AG10803 (cell line): ENCODE results near the gene PCDHA12.
"Not testable (repeated sequence)": the region's sequence is repeated elsewhere in the genome, so short reads cannot be mapped to it uniquely, and the experiment has no call there.

Source experiments
- DNase-seq: peaks from one replicate; pipeline ENCODE4 v3.0.0; 2010; ENCODE audit warnings: low read depth
- H3K4me3 ChIP-seq: 2 replicates; pipeline ENCODE4 v1.5.1; 2011; ENCODE audit warnings: mild to moderate bottlenecking, low read length, control low read depth
- TF ChIP-seq, protein P1 (sequence below): conservative IDR thresholded peaks from 2 replicates; pipeline ENCODE4 v1.5.1; 2011; ENCODE audit warnings: mild to moderate bottlenecking, low read length, control low read depth, inconsistent platforms

The PCDHA12 gene

DNA sequence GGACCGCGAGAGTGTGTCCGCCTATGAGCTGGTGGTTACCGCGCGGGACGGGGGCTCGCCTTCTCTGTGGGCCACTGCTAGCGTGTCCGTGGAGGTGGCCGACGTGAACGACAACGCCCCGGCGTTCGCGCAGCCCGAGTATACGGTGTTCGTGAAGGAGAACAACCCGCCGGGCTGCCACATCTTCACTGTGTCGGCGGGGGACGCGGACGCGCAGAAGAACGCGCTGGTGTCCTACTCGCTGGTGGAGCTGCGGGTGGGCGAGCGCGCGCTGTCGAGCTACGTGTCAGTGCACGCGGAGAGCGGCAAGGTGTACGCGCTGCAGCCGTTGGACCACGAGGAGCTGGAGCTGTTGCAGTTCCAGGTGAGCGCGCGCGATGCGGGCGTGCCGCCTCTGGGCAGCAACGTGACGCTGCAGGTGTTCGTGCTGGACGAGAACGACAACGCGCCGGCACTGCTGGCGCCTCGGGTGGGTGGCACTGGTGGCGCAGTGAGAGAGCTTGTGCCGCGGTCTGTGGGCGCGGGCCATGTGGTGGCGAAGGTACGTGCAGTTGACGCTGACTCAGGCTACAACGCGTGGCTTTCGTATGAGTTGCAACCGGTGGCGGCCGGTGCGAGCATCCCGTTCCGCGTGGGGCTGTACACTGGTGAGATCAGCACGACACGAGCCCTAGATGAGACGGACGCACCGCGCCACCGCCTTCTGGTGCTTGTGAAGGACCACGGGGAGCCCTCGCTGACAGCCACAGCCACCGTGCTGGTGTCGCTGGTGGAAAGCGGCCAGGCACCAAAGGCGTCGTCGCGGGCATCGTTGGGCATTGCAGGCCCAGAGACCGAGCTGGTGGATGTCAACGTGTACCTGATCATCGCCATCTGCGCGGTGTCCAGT is 39.2 kb upstream of the PCDHA12 start:
- no peak for DNase-seq
- TF ChIP-seq, protein P1, sequence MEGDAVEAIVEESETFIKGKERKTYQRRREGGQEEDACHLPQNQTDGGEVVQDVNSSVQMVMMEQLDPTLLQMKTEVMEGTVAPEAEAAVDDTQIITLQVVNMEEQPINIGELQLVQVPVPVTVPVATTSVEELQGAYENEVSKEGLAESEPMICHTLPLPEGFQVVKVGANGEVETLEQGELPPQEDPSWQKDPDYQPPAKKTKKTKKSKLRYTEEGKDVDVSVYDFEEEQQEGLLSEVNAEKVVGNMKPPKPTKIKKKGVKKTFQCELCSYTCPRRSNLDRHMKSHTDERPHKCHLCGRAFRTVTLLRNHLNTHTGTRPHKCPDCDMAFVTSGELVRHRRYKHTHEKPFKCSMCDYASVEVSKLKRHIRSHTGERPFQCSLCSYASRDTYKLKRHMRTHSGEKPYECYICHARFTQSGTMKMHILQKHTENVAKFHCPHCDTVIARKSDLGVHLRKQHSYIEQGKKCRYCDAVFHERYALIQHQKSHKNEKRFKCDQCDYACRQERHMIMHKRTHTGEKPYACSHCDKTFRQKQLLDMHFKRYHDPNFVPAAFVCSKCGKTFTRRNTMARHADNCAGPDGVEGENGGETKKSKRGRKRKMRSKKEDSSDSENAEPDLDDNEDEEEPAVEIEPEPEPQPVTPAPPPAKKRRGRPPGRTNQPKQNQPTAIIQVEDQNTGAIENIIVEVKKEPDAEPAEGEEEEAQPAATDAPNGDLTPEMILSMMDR: no peak

DNA sequence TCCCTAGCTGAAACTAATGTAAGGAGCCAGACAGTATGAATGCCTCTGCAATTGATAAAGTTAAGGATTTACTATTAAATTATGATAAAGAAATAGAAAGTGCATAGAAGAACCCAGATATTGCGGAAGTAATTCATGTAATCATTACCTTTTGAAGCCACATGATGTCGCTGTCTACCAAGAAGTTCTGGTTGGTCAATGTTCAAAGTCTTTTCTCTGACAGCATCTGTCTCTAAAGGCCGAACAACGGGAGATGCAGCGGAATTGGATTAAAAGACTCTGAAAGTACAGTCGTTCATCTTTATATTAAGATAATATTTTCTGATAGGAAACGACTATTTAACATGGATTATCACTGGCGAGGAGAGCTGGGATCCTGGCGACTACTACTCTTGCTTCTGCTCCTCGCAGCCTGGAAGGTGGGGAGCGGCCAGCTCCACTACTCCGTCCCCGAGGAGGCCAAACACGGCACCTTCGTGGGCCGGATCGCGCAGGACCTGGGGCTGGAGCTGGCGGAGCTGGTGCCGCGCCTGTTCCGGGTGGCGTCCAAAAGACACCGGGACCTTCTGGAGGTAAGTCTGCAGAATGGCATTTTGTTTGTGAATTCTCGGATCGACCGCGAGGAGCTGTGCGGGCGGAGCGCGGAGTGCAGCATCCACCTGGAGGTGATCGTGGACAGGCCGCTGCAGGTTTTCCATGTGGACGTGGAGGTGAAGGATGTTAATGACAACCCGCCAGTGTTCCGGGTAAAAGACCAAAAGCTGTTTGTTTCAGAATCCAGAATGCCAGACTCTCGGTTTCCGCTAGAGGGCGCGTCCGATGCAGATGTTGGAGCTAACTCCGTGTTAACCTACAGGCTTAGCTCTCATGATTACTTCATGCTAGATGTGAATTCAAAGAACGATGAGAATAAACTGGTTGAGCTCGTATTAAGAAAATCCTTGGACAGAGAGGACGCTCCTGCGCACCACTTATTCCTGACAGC is 33.8 kb upstream of the PCDHA12 start, which contains the start of gene PCDHA8:
Gene PCDHA8, plus strand, starts transcription at position 210 of the 985 bp plus-strand sequence. Its CDS starts 135 bp downstream, at position 345.
- no peak for DNase-seq
- H3K4me3 ChIP-seq: no peak within 1 kb of the TSS; the same call in 1 of the 2 replicates

More for the DNA sequence above, 39.2 kb upstream of the PCDHA12 start:
- no peak overlapping the region for H3K4me3 ChIP-seq

DNA sequence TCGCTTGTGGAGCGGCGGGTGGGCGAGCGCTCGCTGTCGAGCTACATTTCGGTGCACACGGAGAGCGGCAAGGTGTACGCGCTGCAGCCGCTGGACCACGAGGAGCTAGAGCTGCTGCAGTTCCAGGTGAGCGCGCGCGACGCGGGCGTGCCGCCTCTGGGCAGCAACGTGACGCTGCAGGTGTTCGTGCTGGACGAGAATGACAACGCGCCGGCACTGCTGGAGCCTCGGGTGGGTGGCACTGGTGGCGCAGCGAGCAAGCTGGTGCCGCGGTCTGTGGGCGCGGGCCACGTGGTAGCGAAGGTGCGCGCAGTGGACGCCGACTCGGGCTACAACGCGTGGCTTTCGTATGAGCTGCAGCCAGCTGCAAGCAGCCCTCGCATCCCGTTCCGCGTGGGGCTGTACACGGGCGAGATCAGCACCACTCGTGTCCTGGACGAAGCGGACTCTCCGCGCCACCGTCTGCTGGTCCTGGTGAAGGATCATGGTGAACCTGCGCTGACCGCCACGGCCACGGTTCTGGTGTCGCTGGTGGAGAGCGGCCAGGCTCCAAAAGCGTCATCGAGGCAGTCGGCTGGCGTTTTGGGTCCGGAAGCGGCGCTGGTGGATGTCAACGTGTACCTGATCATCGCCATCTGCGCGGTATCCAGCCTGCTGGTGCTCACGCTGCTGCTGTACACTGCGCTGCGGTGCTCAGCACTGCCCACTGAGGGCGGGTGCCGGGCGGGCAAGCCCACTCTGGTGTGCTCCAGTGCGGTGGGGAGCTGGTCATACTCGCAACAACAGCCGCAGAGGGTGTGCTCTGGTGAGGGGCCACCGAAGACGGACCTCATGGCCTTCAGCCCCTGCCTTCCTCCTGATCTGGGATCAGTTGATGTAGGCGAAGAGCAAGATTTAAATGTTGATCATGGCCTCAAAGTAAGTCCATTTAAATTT is 32.0 kb upstream of the PCDHA12 start:
- H3K4me3 ChIP-seq: no peak overlapping the region
- no peak for DNase-seq
- TF ChIP-seq, protein P1: no peak

More for the DNA sequence above, 33.8 kb upstream of the PCDHA12 start, which contains the start of gene PCDHA8:
- TF ChIP-seq, protein P1: peak; percentile 25

DNA sequence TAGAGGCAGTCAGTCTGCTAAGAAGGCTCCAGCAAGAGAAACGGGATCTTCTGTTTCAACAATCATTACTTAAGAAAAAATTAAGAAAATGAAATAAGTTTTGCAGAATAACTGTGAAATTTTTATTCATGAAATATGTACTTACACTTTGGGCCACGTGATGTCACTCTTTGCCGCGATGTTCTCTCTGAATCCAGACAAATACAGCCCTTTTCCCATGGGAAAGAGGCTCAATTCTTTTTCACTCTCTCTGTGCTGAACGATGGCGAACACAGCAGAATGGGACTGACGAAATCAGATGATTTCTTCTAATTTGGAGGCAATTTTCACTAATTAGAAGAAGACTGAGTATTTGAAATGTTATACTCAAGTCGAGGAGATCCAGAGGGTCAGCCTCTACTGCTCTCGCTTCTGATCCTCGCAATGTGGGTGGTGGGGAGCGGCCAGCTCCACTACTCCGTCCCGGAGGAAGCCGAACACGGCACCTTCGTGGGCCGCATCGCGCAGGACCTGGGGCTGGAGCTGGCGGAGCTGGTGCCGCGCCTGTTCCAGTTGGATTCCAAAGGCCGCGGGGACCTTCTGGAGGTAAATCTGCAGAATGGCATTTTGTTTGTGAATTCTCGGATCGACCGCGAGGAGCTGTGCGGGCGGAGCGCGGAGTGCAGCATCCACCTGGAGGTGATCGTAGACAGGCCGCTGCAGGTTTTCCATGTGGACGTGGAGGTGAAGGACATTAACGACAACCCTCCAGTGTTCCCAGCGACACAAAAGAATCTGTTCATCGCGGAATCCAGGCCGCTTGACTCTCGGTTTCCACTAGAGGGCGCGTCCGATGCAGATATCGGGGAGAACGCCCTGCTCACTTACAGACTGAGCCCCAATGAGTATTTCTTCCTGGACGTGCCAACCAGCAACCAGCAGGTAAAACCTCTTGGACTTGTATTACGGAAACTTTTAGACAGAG is 26.7 kb upstream of the PCDHA12 start, which contains the start of gene PCDHA9:
Gene PCDHA9, plus strand, starts transcription at position 244 of the 964 bp plus-strand sequence. Its CDS starts 114 bp downstream, at position 358.
- not testable (repeated sequence) for DNase-seq, H3K4me3 ChIP-seq

DNA sequence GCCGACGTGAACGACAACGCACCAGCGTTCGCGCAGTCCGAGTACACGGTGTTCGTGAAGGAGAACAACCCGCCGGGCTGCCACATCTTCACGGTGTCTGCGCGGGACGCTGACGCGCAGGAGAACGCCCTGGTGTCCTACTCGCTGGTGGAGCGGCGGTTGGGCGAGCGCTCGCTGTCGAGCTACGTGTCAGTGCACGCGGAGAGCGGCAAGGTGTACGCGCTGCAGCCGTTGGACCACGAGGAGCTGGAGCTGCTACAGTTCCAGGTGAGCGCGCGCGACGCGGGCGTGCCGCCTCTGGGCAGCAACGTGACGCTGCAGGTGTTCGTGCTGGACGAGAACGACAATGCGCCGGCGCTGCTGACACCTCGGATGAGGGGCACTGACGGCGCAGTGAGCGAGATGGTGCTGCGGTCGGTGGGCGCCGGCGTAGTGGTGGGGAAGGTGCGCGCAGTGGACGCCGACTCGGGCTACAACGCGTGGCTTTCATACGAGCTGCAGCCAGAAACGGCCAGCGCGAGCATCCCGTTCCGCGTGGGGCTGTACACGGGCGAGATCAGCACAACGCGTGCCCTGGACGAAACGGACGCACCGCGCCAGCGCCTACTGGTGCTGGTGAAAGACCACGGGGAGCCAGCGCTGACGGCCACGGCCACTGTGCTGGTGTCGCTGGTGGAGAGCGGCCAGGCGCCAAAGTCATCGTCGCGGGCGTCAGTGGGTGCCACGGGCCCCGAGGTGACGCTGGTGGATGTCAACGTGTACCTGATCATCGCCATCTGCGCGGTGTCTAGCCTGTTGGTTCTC is 25.1 kb upstream of the PCDHA12 start:
- not testable (repeated sequence) for H3K4me3 ChIP-seq, DNase-seq

DNA sequence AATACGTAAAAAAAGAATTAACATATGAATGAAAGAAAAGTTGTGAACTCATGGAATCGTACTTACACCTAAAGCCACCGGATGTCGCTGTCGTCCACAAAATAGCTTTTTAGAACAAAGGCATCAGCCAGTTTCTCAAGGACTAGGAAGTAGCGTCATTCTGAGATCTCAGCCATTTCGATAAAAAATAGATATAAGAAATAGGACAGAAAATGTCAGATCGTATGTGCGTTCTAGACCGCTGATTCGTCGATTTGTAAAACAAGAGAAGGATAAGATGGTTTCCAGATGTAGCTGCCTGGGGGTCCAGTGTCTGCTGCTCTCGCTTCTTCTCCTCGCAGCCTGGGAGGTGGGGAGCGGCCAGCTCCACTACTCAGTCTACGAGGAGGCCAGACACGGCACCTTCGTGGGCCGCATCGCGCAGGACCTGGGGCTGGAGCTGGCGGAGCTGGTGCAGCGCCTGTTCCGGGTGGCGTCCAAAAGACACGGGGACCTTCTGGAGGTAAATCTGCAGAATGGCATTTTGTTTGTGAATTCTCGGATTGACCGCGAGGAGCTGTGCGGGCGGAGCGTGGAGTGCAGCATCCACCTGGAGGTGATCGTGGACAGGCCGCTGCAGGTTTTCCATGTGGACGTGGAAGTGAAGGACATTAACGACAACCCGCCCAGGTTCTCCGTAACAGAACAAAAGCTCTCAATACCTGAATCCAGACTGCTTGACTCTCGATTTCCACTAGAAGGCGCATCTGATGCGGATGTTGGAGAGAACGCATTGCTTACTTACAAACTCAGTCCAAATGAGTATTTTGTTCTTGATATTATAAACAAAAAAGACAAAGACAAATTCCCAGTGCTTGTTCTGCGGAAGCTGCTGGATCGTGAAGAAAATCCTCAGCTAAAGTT is 19.1 kb upstream of the PCDHA12 start, which contains the start of gene PCDHA10:
Gene PCDHA10, plus strand, starts transcription at position 126 of the 903 bp plus-strand sequence. Its CDS starts 152 bp downstream, at position 278.
- DNase-seq: no peak
- TF ChIP-seq, protein P1: no peak; the same call in 1 of the 2 replicates
- no peak within 1 kb of the TSS for H3K4me3 ChIP-seq
